GM18861 (cell line): Measurements from ENCODE around the gene TTC21A.

Experiments used
- ATAC-seq: cut with Tn5 transposase; IDR thresholded peaks from one replicate; pipeline ENCODE4 v1.9.1; 2021; ENCODE audit not compliant: unreplicated experiment

TTC21A gene

GRCh38 chr3:39097716-39098472 is 9.6 kb upstream of the TTC21A start:
- ATAC-seq: no peak

GRCh38 chr3:39098473-39099000 is 8.9 kb upstream of the TTC21A start:
- ATAC-seq: no peak

GRCh38 chr3:39099242-39099641 is 8.2 kb upstream of the TTC21A start:
- ATAC-seq: no peak

- no peak for ATAC-seq
Measured at GRCh38 chr3:39099738-39100499, 7.6 kb upstream of the TTC21A start.

GRCh38 chr3:39100500-39100886 is 7.0 kb upstream of the TTC21A start:
- no peak for ATAC-seq

DNA sequence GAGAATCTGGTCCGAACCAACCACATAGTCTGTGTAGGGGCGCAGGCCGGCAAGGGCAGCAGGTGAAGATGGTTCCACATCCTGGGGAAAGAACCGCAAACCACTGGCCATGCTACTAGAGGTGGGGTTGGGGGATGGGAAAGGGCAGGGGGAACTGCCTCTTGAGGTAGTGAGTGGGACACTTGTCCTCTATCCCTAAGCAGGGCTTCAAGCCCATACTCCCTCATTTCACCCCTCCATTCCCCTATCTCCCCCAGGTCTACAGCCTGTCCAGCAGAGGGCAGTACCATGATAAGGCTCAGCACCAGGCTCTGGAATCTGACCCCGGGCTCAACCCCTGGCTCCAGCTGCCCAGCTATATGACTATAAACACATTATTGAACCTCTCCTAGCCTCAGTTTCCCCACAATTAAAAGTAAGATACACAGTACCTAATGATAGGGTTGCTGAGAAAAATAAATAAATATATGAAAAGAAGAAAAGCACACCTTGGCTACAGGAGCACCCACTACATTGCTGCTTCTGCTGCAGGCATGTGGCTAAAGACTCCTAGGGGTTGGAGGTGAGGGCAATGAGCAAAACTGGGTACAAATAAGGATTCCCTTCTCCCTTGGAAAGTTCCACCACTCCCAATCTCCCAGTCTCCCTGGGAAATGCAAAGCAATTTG is 6.3 kb upstream of the TTC21A start:
- peak; percentile 39 for ATAC-seq

DNA sequence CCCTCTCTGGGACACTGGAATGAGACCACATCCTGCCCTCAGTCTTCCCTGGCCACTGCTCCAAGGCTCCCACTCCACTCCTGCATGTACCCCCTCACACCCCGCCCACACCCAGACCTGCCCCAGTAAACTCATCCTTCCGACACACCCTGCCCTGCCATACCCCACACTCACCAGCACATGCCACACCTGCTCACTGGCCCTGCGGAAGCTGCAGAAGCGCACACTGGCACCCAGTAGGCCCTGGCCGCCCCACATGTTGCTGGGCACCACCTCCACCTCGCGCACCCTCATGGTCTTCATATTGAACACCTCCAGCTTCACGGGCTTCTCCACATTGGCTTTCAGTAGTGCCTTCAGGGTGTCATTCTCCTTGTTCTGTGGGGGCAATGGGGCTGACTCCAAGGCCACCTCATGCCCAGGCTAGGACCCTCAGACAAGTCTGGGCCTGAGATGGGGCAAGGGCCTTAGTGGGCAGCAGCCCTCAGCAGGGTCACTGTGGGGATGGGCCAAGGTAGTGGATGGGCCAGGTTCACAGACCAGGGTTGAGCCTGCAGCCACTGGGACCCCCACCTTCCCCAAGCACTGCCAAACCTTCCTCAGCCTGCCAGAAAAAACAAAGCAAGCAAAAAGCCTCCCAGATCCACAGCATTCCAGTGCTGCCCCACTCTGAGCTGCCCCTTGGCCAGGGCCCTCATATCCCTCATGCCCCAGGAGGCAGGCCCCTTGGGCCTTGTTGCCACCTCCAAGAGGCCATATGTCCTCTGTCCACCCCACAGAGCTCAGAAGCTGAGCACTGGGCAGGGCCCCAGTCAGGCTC is 4.8 kb upstream of the TTC21A start:
- ATAC-seq: no peak

DNA sequence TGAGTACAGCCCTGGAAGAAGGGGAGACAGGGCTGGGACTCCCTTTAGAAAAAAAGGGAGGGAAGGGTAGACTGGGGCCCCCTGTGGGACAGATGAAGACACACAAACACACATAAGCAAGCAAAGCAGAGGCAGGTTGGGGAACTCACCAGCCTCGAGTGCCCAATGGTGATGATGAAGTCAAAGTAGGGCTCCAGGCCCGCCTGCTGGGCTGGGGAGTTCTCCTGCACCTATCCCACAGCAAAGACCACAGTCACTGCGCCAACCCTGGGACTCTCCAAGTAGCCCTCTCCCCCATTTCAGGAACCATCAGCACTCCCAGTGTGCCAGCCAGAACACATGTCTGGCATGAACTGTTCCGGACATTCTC is 4.2 kb upstream of the TTC21A start:
- no peak for ATAC-seq

DNA sequence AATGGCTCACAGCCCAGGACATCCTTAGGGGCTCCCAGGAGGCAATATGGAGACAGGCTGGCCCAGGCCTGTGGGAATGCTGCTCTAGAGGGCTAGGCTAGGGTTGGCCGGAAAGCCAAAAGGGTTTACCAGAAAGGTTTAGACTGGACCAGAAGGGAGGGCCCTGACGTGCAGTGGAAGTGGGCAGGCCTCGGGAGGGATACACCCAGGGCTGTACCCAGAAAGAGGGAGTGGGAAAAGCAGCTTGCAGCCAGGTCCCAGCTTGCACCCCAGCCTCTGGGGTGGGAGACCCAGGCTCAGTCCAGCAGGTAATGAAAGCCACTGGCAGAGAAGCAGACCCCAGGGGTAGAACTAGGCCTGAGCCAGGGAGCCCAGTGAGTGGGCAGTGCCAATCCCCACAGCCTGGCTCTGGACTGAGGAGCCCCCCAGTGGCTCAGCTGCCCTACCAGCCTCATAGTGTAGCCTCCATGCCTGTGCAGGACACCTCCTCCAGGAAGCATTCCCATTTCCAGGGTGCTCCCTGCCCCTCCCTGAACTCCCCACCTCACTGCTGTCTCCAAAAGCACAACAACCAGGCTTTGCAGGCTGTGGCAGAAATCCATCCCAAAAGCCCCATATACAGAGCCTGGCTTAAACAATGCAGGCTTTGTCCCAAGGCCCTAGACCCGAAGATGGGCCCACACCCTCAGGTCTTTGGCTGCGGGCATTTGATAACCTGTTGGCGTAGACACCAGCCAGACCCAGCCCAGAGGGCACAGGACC is 3.5 kb upstream of the TTC21A start:
- no peak for ATAC-seq

DNA sequence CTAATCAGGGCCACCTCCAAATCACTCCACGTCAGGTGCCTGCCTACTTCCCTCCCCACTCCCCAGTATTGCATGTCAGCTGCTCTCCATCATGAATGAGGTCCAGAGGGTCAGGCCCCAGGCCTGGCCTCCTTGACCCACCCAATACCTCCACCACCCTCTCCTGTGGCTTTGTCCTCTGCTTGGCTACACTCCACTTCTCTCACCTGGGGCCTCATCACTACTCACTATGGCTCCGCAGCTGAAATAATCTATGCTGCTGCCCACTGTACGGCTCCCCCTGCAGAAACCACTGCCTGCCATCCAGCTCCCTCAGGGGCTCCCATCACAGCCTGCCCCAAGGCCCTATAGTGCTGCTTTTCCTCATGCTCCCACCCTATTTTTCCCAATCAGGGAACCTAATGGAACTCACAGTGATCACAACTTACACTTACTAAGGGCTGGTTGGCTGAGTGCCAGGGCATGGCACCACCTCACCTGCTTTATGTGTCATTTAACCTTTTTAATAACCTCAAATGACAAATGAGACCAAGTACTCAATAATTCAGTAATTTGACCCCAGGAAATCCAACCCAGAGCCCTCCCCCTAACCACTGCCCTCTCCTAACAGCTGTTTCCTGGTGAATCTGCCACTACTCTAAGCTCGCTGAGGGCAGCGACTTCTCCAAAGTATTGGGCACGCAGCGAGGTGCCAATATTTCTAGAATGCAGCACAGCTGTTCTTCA is 2.4 kb upstream of the TTC21A start:
- ATAC-seq: no peak

- no peak for ATAC-seq
Measured at GRCh38 chr3:39105687-39106063, 1.8 kb upstream of the TTC21A start.

DNA sequence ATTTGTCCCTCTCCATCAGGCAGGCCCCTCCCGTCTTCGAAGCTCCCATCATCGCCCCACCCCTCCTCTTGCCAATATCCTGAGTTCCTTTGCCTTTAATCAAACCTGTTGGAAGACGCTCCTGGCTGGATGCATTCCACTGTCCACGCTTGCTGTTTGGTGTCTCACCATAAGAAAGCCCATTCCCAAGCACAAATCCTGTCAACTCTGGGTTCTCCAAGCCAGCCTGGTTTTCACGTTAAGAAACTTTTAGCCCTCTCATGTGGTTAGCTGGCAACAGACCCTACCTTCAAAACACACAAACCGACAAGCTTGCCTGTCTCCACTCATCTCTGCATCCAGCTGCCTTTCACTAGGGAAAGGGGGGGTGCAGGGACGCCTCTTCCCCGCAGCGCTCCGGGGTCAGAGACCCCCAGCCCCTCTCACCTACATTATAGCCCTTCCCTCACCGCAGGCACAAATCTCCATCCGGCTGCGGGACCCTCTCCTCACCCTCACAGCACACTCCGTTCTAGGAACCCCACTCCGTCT is 1.1 kb upstream of the TTC21A start:
- no peak for ATAC-seq

DNA sequence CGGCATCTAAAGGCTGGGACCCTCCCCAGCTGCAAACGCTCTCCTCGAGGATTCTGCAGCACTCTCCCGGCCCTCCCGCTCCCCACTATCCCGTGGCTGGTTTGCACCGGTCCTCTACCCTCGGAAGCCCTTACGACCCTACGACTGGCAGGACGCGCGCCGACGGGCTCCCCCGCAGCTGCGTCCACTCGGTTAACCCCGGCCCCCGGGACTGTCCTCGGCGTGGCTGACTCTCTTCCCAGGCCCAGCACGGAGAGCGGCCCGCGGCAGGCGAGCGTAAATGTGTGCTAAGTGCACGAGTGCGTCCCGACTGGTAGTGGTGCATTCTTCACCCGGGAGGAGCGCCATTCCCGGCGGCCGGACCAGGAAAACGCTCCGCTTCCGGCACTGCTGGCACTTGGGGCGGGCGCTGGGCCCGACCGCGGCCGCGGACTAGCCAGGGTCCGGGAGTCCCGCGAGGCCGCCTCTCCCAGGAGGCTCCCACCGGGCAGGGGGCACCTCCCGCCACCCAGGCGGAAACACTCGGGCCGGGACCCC is 561 bp upstream of the TTC21A start:
- no peak for ATAC-seq

DNA sequence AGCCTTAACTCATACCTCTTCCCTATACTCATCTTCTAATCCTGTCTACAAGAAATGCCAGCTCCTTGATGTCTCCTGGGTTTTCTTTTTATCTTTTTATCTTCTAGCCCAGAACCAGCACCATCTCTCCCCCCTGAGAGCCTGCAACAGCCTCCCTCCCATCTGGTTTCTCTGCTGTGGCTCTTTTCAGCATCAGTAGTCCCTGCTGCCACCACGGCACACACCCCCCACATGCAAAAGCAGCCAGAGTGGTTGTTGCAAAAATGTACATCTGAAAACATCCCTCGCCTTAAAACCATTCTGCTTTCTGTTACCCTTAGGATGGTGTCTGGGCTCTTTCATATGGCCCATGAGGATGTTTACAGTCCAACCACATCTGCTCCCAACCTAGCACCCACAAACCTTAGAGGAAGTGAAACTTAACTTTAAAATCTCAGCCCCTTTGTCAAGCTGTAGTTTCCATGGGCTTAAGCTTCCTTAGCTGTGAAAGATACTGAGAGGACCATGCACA is 775 bp downstream of the TTC21A start:
- peak; percentile 81 for ATAC-seq

DNA sequence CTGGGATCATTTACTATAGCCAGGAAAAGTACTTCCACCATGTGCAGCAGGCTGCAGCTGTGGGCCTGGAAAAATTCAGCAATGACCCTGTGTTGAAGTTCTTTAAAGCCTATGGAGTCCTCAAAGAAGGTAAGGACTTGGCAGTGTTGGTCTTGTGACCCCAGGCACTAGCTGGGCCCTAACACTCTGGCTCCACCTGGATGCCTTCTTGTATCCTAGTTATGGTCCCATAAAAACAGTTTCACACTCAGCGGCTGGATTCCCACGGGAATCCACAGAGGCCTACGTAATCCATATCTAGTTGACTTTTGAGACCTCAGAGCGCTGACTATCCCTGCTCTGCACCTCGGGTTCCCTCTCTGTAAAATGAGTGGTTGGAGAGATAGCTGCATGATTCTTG is 1.6 kb downstream of the TTC21A start:
- ATAC-seq: no peak

GRCh38 chr3:39110041-39110639 is 2.7 kb downstream of the TTC21A start:
- no peak for ATAC-seq

- ATAC-seq: no peak
Measured at GRCh38 chr3:39112113-39112512, 4.6 kb downstream of the TTC21A start.

DNA sequence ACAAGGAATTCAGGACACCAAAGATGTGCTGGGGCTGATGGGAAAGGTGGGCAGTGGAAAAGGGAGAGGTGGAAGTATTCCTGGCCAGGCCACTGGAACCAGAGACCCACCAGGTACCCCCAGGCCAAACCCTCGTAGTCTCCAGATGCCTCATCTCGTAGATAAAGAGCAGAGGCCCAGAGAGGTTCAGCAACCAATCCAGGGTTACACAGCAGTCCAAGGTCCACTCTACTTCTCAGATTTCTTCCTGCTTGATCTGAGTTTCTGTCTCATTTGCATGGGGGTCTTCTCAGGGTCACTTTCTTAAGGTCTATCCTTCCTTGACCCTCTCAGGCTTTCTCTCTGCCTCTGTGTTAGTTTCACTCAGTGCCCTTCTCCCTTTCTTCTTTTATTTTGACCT is 5.1 kb downstream of the TTC21A start:
- no peak for ATAC-seq
